Measurements from ENCODE around the gene CCDC150. TPM values are rescaled to one million over a fixed set of nuclear protein-coding genes. Genes with fewer than 3 reads are reported as not detected.
A peak's percentile ranks its signal among the peaks of the same experiment; 100 is the strongest.

CCDC150 gene
- total and polyA plus RNA-seq, 8 donors = 2.8 to 23.3 (median 13.2) TPM

- no peak overlapping the region for H3K4me3 ChIP-seq
- ATAC-seq (no peak), DNase-seq (no peak)
- H3K27ac ChIP-seq = no peak overlapping the region
- intact Hi-C loops (cut with DNase I) = no loop called here
- no peaks in the 10 kb centered on the region for H3K27me3 ChIP-seq
- H3K4me1 ChIP-seq = no peaks in the 10 kb centered on the region
- H3K9me3 ChIP-seq = peaks cover 0 to 11% of the 10 kb centered on the region in 2 donors
- no peak for TF ChIP-seq CTCF (IDR thresholded peaks at IDR 0.05)
- H3K36me3 ChIP-seq = no peaks in the 10 kb centered on the region
Observed at GRCh38 chr2:196630531-196630930, 9.0 kb upstream of the CCDC150 start.

- Histone ChIP-seq H3K27me3 (no peaks in the 10 kb centered on the region), H3K36me3 (no peaks in the 10 kb centered on the region), H3K4me1 (peaks cover 3 to 4% of the 10 kb centered on the region in 2 donors), H3K9me3 (peaks cover 0 to 11% of the 10 kb centered on the region in 2 donors), H3K27ac (no peak overlapping the region), H3K4me3 (no peak overlapping the region)
- TF ChIP-seq CTCF (IDR thresholded peaks at IDR 0.05) = no peak
- DNase-seq (no peak), ATAC-seq (no peak)
- intact Hi-C loops (cut with DNase I) = no loop called here
Observed at GRCh38 chr2:196635156-196635555, 4.4 kb upstream of the CCDC150 start.

GRCh38 chr2:196638765-196639164 lies 750 bp upstream of the CCDC150 start:
- intact Hi-C loops (cut with DNase I) = no loop called here
- H3K4me3 ChIP-seq = peak overlapping the region; percentile 51 to 58

GRCh38 chr2:196640031-196640548 lies 575 bp downstream of the CCDC150 start:
- DNase-seq = no peak
- no peak overlapping the region for H3K27ac ChIP-seq
- intact Hi-C loops (cut with DNase I) = no loop called here

More at GRCh38 chr2:196638765-196639164, 750 bp upstream of the CCDC150 start:
- ATAC-seq = no peak
- no peak for TF ChIP-seq CTCF (IDR thresholded peaks at IDR 0.05)
- no peaks in the 10 kb centered on the region for H3K36me3 ChIP-seq
- no peaks in the 10 kb centered on the region for H3K27me3 ChIP-seq
- no peak overlapping the region for H3K27ac ChIP-seq
- H3K9me3 ChIP-seq = no peaks in the 10 kb centered on the region
- peaks cover 3 to 10% of the 10 kb centered on the region in 2 donors for H3K4me1 ChIP-seq
- no peak for DNase-seq

GRCh38 chr2:196649202-196649601 lies 9.7 kb downstream of the CCDC150 start:
- H3K27me3 ChIP-seq = no peaks in the 10 kb centered on the region
- no peaks in the 10 kb centered on the region for H3K4me1 ChIP-seq
- TF ChIP-seq CTCF (IDR thresholded peaks at IDR 0.05) = no peak
- peaks cover 0 to 50% of the 10 kb centered on the region in 2 donors for H3K9me3 ChIP-seq
- no peak overlapping the region for H3K4me3 ChIP-seq
- intact Hi-C loops (cut with DNase I) = no loop called here
- H3K36me3 ChIP-seq = peaks cover 0 to 3% of the 10 kb centered on the region in 2 donors
- ATAC-seq (no peak), DNase-seq (no peak)
- no peak overlapping the region for H3K27ac ChIP-seq

More at GRCh38 chr2:196640031-196640548, 575 bp downstream of the CCDC150 start:
- no peak for TF ChIP-seq CTCF (IDR thresholded peaks at IDR 0.05)
- ATAC-seq = no peak
- Histone ChIP-seq H3K4me1 (peaks cover 3 to 10% of the 10 kb centered on the region in 2 donors), H3K36me3 (no peaks in the 10 kb centered on the region), H3K27me3 (no peaks in the 10 kb centered on the region), H3K4me3 (peak overlapping the region; percentile 51 to 58), H3K9me3 (no peaks in the 10 kb centered on the region)
